DMS114 treated with DMSO at 0.1 percent for 48 hours (cell line): ENCODE results near the gene KRI1.

ENCODE experiments used
- DNase-seq: peaks from one replicate; lab custom pipeline; 2025; ENCODE audit not compliant: unreplicated experiment; lab: John Stamatoyannopoulos, UW

KRI1 gene

DNA sequence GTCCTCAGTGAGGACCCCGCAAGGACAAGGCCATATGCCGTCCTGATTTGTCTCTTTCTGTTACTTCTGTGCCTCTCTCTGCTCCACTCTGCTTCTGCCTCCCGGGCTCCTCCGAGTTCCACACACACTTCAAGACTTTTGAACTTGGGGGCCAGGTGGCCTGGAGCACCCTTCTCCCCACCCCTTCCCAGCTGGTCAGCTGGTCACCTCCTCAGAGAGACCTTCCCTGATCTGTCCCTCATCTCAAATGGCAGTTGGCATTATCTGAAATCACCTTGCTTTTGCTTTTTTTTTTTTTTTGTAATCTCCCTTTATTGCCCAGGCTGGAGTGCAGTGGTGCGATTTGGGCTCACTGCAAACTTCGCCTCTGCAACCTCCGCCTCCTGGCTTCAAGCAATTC is 46.4 kb downstream of the KRI1 start:
- DNase-seq: no peak

DNA sequence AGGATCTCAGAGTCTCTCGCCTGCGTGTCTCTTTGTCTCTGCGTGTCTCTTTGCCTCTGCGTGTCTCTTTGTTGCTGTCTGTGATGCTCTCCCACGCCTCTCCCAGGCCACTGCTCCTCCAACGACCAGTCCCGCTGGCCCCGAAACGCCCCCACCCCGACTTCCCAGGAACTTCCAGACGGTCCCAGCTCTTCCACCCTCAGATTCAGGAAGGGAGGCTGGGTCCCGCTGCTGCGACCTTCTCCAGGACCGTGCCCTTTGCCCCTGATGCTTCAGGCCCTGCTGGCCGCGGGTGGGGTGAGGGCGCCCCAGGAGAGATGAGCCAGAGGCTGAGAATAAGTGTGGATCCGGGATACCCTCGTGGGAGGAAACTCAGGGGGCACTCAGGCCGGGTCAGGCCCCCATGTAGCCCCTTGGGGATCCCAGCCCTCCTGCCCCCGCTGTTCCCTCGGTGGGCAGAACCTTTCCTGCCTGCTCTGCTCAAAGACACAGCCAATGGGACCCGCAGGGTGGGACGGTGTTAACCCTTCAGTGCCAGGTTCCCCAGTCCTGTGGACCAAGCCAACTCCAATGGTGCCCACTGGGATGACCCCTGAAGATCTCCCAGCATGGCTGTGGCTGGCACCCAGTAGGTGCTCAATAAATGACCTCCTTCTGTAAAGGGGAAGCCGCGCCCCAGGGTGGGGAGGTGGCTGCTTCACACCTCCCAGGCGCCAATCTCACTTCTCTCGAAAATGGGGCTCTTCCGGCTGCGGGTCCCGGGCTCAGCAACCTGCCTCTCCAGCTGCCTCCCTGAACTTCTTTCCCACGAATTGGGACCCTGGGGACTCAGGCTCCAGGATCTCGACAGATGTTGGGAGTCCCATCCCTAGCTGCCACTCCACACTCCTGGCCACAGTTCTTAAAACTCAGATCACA is 47.1 kb downstream of the KRI1 start:
- DNase-seq: no peak

DNA sequence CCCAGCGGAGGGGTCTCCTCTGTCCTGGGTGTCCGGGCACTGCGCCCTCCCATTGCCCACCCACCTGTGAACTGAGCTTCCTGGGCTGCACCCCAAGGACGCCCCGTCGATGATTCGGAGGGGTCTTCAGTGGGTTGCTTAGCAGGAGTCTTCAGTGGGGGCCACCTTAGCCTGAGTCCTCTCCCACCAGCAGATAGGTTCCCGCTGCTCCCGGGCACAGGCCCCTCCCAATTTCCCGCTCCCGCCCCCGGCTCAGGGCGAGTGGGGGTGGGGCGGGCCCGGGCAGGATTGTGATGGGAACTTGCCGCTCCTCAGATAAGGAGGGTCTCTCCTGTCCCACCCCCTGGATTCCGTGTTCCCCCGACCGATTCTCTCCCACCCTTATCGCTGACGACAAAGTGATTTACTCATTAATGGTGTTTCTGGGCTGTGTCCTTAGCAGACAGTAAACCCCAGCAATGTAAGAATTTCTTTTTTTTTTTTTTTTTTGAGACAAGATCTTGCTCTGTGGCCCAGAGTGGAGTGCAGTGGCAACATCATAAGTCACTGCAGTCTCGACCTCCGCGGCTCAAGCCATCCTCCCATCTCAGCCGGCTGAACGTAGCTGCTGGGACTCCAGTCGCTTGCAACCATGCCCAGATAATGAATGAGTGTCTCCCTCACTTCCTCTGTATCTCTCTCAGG is 47.9 kb downstream of the KRI1 start:
- peak; percentile 11 for DNase-seq

DNA sequence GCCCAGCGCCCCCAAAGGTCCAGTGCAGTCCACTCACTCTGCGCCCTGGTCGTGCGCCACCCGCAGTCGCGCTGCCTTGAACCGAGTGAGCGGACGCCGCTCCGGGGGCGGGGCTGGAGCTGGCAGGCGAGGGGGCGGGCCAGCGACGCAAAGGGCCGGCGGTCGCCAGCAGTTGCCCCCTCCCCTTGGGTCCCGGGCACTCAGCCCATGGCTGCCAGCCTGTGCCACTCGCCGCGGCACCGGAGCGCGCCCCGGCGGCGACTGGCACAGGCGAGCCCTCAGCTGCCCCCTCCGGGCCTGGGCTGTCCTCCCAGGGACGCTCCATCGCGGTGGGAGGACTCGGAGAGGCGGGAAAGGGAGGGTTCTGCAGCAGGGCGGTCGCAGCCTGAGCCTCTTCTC is 48.5 kb downstream of the KRI1 start, which contains the start of gene S1PR5:
TSS of gene S1PR5 (minus strand) at position 87 of the 399 bp plus-strand sequence. CDS start 2,436 bp downstream, outside the sequence.
- no peak for DNase-seq

DNA sequence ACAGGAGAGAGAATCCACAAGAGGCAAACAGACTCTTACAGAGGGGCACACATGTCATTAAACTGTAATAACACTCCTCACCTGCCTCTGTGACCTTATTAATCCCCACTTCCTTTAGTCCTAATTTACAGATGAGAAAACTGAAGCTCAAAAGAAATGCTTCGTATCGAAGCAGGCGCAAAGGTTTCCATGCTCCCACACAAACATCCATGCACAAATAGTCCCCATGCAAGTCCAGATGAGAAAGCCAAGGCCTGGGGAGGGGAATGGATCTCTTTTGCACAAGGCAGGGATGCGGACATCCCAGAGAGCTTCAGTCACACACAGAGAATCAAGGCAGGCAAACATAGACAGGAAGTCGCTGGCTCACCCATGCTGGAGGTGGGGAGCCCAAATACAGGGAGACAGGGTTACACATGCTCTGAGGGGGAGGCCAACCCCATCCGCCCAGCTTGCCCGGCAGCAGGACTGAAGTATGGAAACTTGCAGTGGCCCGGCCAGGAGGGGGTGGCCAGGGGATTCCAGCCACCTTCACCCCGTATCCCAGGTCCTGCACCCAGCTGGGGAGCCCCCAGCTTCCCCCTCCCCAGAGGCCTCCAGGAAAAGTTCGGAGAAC is 49.0 kb downstream of the KRI1 start:
- no peak for DNase-seq

DNA sequence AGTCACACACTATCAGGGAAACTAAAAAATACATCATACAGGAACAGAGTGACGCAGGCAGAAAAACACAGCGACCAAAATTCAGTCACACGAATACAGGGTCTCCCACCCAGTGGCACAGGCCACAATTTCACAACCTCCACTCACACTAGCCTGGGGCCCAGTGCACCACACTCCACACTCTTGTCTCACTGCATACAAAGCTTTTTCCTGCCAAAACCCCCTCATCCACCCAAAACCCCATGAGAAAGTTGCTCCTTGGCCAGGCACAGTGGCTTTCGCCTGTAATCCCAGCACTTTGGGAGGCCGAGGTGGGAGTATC is 49.8 kb downstream of the KRI1 start:
- no peak for DNase-seq

DNA sequence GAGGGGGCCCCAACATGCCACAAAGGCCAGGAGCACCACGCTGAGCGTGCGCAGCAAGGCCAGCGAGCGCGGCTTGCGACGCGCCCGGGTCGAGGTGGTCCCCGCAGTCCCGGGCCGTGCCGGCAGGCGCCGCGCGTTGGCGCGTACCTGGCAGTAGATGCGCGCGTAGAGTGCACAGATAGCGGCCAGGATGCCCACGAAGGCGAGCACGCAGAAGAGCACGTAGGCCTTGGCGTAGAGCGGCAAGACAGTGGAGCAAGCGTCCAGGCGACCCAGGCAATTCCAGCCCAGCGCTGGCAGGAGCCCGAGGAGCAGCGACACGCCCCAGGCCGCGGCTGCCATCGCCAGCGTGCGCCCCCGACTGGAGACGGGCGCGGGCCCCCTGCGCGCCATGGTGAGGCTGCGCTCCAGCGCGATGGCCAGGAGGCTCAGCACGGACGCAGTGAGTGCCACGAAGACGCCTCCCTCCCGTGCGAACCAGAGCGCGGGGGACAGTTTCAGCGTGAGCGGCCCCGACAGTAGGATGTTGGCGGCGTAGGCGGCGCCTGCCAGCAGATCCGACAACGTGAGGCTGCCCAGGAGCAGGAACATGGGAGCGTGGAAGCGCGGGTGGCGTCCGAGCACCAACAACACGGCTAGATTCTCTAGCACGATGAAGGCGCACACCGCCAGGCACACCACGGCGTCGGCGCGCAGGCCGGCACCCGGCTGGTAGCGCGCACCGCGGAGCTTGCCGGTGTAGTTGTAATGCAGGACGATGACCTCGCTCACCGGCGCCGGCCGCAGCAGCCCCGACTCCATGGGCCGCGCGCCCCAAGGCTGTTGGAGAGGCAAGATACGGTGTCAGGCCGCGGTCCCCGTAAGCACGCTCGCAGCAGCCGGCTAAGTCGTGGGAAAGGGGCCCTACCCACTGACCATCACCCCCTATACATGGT is 51.3 kb downstream of the KRI1 start:
- no peak for DNase-seq

DNA sequence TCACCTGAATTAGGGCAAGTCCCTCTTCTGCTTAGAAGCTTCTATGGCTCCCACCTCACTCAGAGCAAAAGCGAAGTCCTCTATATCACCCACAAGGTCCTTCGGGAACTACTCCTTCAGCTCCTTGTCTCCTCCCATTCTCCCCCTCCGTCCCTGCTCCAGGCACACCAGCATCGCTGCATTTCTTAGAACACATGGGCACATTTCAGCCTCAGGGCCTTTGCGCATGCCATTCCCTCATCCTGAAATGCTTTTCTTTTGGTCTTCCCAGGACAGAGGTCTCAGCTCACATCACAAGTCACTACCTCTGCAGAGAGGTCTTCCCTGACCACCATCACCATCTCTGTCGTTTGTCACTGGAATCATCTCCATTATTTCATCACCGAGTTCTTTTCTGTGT is 52.6 kb downstream of the KRI1 start:
- no peak for DNase-seq

DNA sequence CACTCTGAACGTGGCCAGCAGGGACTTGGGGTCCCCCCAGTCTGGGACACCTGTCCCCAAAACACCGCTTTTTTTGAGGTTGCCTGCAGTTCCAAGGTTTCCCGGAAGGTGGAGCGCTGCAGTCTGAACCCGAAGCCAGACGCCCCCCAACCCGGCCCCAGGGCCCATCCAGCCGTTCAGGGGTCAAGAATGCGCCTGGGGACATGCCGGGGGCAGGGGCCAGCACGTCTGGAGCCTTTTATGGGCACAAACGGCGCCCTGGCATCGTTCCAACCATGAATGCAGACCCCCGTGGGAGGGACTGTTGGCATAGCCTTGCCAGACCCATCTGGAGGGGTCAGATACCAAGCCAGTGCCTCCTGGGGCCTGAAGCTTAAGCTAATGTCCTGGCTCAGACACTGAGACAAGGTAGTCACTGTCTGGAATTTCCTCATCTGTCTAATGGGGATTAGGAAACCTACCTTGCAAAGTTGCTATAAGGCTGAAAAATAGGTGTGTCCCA is 55.5 kb downstream of the KRI1 start:
- no peak for DNase-seq

DNA sequence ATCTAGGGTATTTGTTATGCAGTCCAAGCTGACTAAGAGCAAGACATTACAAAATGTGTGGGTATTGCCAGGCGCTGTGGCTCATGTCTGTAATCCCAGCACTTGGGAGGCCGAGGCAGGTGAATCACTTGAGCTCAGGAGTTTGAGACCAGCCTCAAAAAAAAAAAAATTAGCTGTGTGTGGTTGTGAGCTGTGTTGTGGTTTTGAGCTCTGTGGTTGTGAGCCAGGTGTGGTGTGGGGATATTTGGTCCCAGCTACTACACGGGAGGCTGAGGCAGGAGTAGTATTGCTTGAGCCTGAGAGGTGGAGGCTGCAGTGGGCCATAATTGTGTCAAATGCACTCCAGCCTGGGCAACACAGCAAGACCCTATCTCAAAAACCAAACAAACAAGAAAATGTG is 57.1 kb downstream of the KRI1 start:
- no peak for DNase-seq

DNA sequence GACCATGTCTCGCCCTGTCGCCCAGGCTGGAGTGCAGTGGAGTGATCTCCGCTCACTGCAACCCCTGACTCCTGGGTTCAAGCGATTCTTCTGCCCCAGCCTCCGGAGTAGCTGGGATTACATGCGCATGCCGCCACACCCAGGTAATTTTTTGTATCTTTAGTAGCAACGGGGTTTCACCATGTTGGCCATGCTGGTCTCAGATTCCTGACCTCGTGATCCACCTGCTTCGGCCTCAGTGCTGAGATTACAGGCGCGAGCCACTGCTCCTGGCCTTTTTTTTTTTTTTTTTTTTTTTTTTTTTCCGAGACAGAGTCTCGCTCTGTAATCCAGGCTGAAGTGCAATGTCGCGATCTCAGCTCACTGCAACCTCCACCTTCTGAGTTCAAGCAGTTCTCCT is 57.8 kb downstream of the KRI1 start:
- no peak for DNase-seq

DNA sequence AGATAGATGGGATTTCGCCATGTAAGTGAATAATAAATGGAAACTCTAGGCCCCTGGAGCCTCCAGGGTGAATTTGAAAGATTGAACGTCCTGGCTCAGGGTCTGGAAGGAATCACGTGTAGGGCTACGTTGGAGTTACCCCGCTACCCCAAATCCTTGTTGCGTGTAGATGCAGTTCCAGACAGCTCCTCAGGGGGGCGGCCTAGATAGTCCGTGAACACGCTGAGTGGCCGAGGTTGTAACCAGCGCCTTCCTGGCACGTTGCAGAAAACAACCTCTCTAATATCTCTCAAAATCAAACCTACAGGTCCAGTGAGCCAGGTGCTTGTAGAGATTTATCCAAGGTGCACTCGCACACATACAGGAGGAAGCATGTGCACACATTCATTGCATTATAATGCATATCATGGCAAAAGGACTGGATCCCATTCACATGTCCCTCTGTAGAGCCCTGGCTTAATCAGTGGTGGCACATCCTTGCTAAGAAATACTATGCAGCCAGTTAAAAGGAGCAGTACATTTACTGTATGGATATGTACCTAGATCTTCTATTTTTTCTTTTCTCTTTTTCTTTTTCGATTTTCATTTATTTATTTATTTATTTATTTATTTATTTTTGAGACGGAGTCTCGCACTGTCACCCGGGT is 60.1 kb downstream of the KRI1 start:
- DNase-seq: no peak
